GM12873 (cell line): ENCODE data around the gene KCNC3.

Experiments used
- CTCF ChIP-seq: IDR thresholded peaks from 2 replicates; pipeline ENCODE4 v1.5.1; 2012; ENCODE audit warnings: low read depth, mild to moderate bottlenecking, moderate library complexity, low read length, control low read depth; ENCODE audit not compliant: insufficient read depth; ENCODE audit errors: missing control alignments

KCNC3 gene

GRCh38 chr19:50331221-50331993 is 2.2 kb upstream of the KCNC3 start:
- no peak for TF ChIP-seq CTCF

GRCh38 chr19:50330365-50331078 is 1.3 kb upstream of the KCNC3 start:
- TF ChIP-seq CTCF = no peak

- TF ChIP-seq CTCF = no peak
Measured at GRCh38 chr19:50328873-50329145, 368 bp downstream of the KCNC3 start.

- TF ChIP-seq CTCF = peak; percentile 20
Measured at GRCh38 chr19:50328224-50328872, 829 bp downstream of the KCNC3 start.

- no peak for TF ChIP-seq CTCF
Measured at GRCh38 chr19:50327461-50328223, 1.5 kb downstream of the KCNC3 start.

- TF ChIP-seq CTCF = no peak
Measured at GRCh38 chr19:50327013-50327412, 2.2 kb downstream of the KCNC3 start.
